Pancreas (tissue), 10 donors: ENCODE measurements around the gene MT3. TPM values are rescaled to one million over a fixed set of nuclear protein-coding genes. Genes with fewer than 3 reads are reported as not detected.

ENCODE experiments used
- ATAC-seq, 4 donors: fragments of 200-7000 bp; cut with Tn5 transposase; one replicate each; pipeline versions ENCODE4 v1.8.0 to v1.9.1; 2020; ENCODE audit warnings: mild to moderate bottlenecking in 4 of 4, moderate library complexity in 4 of 4
- DNase-seq, 6 donors: peaks; one replicate each; pipeline ENCODE4 v3.0.0-alpha.2; 2020
- FAIRE-seq: peaks from 2 replicates; lab custom pipeline; 2012; peaks lifted over from hg19 to GRCh38; lab: Jason Lieb, UNC
- H3K27ac ChIP-seq, 4 donors: fragments of 200-600 bp; sonication (generic); 1 replicate in 3 of 4; 2 replicates in 1 of 4; pipeline versions ENCODE4 v1.5.0 to v1.8.0; 2020
- H3K27me3 ChIP-seq, 4 donors: fragments of 200-600 bp; one replicate each; pipeline ENCODE4 v1.8.0; 2021
- H3K36me3 ChIP-seq, 3 donors: fragments of 200-600 bp; sonication (generic) in 1 of 3; one replicate each; pipeline versions ENCODE4 v1.5.0 to v1.8.0; 2020 to 2021
- H3K4me1 ChIP-seq, 3 donors: fragments of 200-600 bp; one replicate each; pipeline ENCODE4 v1.8.0; 2021
- H3K4me3 ChIP-seq, 4 donors: fragments of 200-600 bp; sonication (generic) in 2 of 4; one replicate each; pipeline versions ENCODE4 v1.5.0 to v1.8.0; 2020 to 2021
- H3K9me3 ChIP-seq, 4 donors: fragments of 200-600 bp; one replicate each; pipeline ENCODE4 v1.8.0; 2021
- CTCF ChIP-seq, 4 donors: fragments of 200-600 bp; sonication (generic) in 3 of 4; IDR thresholded peaks; one replicate each; pipeline versions ENCODE4 v1.5.0 to v1.8.0; 2021; ENCODE audit warnings: antibody characterized with exemption in 4 of 4
- WGBS, 2 donors: extraction: QIAGEN DNeasy Blood & Tissue Kit; methylation state at CpG; one replicate each; pipeline ENCODE4 v1.1.7; 2013; 5-methylcytosine and 5-hydroxymethylcytosine counted together
- intact Hi-C, 3 donors: fragments of 100-400 bp; cut with DNase I; formaldehyde crosslinking; loops; one replicate each; pipeline versions ENCODE4 v1.11.1 to v1.14.2; 2022
- polyA plus RNA-seq, 2 donors: library from polyadenylated mRNA; stranded (reverse); fragments of 200-250 nt; gene quantifications; one replicate each; pipeline ENCODE4 v1.2.3, GENCODE V29; 2013
- total RNA-seq, 6 donors: library from RNA; stranded (reverse); fragmentation: NEBNext Ultra II Directional in 4 of 6; extraction: Animal tissue kit (Norgen Biotek cat#: 25700) in 4 of 6; gene quantifications; one replicate each; pipeline versions ENCODE4 v1.2.1 to v1.2.4, GENCODE V29; 2021 to 2023
- donor health status: healthy with polysubstance abuse.
- donor health status: DM: no; HTN: no; CAD: no; lungs with moderate emphysema.
- donor health status: DM: no; HTN: no; CAD: no.
- donor health status: control.
- donor health status: control.
- donor health status: Bipolar disorder and iron deficiency.
- donor health status: DM: yes; HTN: yes; CAD: no.
- donor health status: DM: no; HTN: no; CAD: no.
- donor health status: DM: no; HTN: no; CAD: no.
- donor health status: DM: yes; HTN: yes; CAD: no.

The MT3 gene
- total and polyA plus RNA-seq, 8 donors: 0.41 to 4.6 (median 0.75) TPM; not detected in 4

GRCh38 chr16:56640076-56640475 is 50.7 kb downstream of the MT3 start:
- ATAC-seq (no peak), DNase-seq (no peak), FAIRE-seq (no peak)
- H3K36me3 ChIP-seq: no peaks in the 10 kb centered on the region
- no peak for TF ChIP-seq CTCF (IDR thresholded peaks at IDR 0.05)
- WGBS, 2 donors: 89 to 94% methylated on average over 1 of the region's 1 CpG
- no peak overlapping the region for H3K27ac ChIP-seq
- peaks cover 5 to 17% (median 8%) of the 10 kb centered on the region in 3 donors for H3K4me1 ChIP-seq
- no peak overlapping the region for H3K4me3 ChIP-seq
- intact Hi-C loops: no loop called here
- H3K9me3 ChIP-seq: no peaks in the 10 kb centered on the region
- H3K27me3 ChIP-seq: no peaks in the 10 kb centered on the region

Other genes starting within 250 kb of the MT3 start
- 10 to 100 TPM; 43.9 to 64.2 (median 52.8) TPM for gene AMFR, start 164.0 kb upstream of the MT3 start, total RNA-seq
- gene AMFR, start 164.0 kb upstream of the MT3 start, polyA plus RNA-seq: 10 to 100 TPM; 29.2 to 37.4 TPM
- gene NUDT21, start 138.2 kb upstream of the MT3 start, total RNA-seq: 10 to 100 TPM; 36.1 to 57.6 (median 49.6) TPM
- 10 to 100 TPM in 1 of 2 donors, 1 to 10 TPM in 1; 7.9 to 17.8 TPM for gene NUDT21, start 138.2 kb upstream of the MT3 start, polyA plus RNA-seq
- gene OGFOD1, start 138.0 kb upstream of the MT3 start, total RNA-seq: 10 to 100 TPM in 4 of 6 donors, 1 to 10 TPM in 2; 5.9 to 14.0 (median 11.7) TPM
- gene OGFOD1, start 138.0 kb upstream of the MT3 start, polyA plus RNA-seq: 1 to 10 TPM; 3.2 to 6.6 TPM
- gene BBS2, start 69.5 kb upstream of the MT3 start, total RNA-seq: 10 to 100 TPM in 5 of 6 donors, 1 to 10 TPM in 1; 10.0 to 19.0 (median 14.5) TPM
- 10 to 100 TPM; 20.7 to 50.4 TPM for gene BBS2, start 69.5 kb upstream of the MT3 start, polyA plus RNA-seq
- not detected for gene MT4, start 24.5 kb upstream of the MT3 start, total RNA-seq
- gene MT4, start 24.5 kb upstream of the MT3 start, polyA plus RNA-seq: not detected
- gene MT2A, start 19.1 kb downstream of the MT3 start, total RNA-seq: 100 to 1,000 TPM in 3 of 6 donors, 10 to 100 TPM in 3; 71.0 to 389 (median 110) TPM
- gene MT2A, start 19.1 kb downstream of the MT3 start, polyA plus RNA-seq: 100 to 1,000 TPM; 254 to 495 TPM
- gene MT1E, start 36.3 kb downstream of the MT3 start, total RNA-seq: 100 to 1,000 TPM in 4 of 6 donors, 10 to 100 TPM in 2; 36.1 to 233 (median 158) TPM
- gene MT1E, start 36.3 kb downstream of the MT3 start, polyA plus RNA-seq: 100 to 1,000 TPM; 293 to 646 TPM
- 10 to 100 TPM in 4 of 6 donors, 1 to 10 TPM in 2; 8.3 to 28.8 (median 11.9) TPM for gene MT1M, start 43.1 kb downstream of the MT3 start, total RNA-seq
- gene MT1M, start 43.1 kb downstream of the MT3 start, polyA plus RNA-seq: 10 to 100 TPM; 29.7 to 34.6 TPM
- gene MT1A, start 49.1 kb downstream of the MT3 start, total RNA-seq: 1 to 10 TPM; 1.6 to 6.6 (median 4.0) TPM
- gene MT1A, start 49.1 kb downstream of the MT3 start, polyA plus RNA-seq: 10 to 100 TPM; 15.0 to 66.7 TPM
- gene MT1B, start 62.4 kb downstream of the MT3 start, total RNA-seq: not detected
- gene MT1B, start 62.4 kb downstream of the MT3 start, polyA plus RNA-seq: not detected
- gene MT1F, start 68.4 kb downstream of the MT3 start, total RNA-seq: 100 to 1,000 TPM in 1 of 6 donors, 10 to 100 TPM in 5; 29.1 to 119 (median 44.7) TPM
- gene MT1F, start 68.4 kb downstream of the MT3 start, polyA plus RNA-seq: 100 to 1,000 TPM in 1 of 2 donors, 10 to 100 TPM in 1; 94.6 to 201 TPM
- gene MT1G, start 78.5 kb downstream of the MT3 start, total RNA-seq: 100 to 1,000 TPM in 4 of 6 donors, 10 to 100 TPM in 2; 76.9 to 766 (median 150) TPM
- gene MT1G, start 78.5 kb downstream of the MT3 start, polyA plus RNA-seq: 100 to 1,000 TPM; 496 to 753 TPM
- 100 to 1,000 TPM in 1 of 6 donors, 10 to 100 TPM in 4, 1 to 10 TPM in 1; 8.3 to 106 (median 21.0) TPM for gene MT1H, start 80.3 kb downstream of the MT3 start, total RNA-seq
- 10 to 100 TPM; 14.9 to 71.1 TPM for gene MT1H, start 80.3 kb downstream of the MT3 start, polyA plus RNA-seq
- 100 to 1,000 TPM in 5 of 6 donors, 10 to 100 TPM in 1; 56.1 to 474 (median 227) TPM for gene MT1X, start 92.9 kb downstream of the MT3 start, total RNA-seq
- gene MT1X, start 92.9 kb downstream of the MT3 start, polyA plus RNA-seq: 100 to 1,000 TPM; 571 to 992 TPM
- gene NUP93, start 140.6 kb downstream of the MT3 start, total RNA-seq: 10 to 100 TPM; 13.1 to 31.4 (median 19.4) TPM
- 10 to 100 TPM; 22.4 to 26.4 TPM for gene NUP93, start 140.6 kb downstream of the MT3 start, polyA plus RNA-seq